BE2C (cell line): ENCODE data around the gene DCAF7.

Source experiments
- DNase-seq: peaks from one replicate; pipeline ENCODE4 v3.0.0-alpha.2; 2020
- H3K27me3 ChIP-seq: fragments of 250-450 bp; sonication (Bioruptor Pico); 2 replicates; pipeline ENCODE4 v1.5.1; 2020; ENCODE audit warnings: mild to moderate bottlenecking
- H3K36me3 ChIP-seq: fragments of 250-450 bp; sonication (Bioruptor Pico); 2 replicates; pipeline ENCODE4 v1.5.1; 2020; ENCODE audit warnings: mild to moderate bottlenecking
- H3K4me1 ChIP-seq: fragments of 250-450 bp; sonication (Bioruptor Pico); 2 replicates; pipeline ENCODE4 v1.5.1; 2020
- H3K4me3 ChIP-seq: 2 replicates; pipeline ENCODE4 v1.5.1; 2011; ENCODE audit warnings: low read depth, low read length
- H3K9me3 ChIP-seq: fragments of 250-450 bp; sonication (Bioruptor Pico); 2 replicates; pipeline ENCODE4 v1.5.1; 2020
- CTCF ChIP-seq: IDR thresholded peaks from 2 replicates; pipeline ENCODE4 v1.5.1; 2012; ENCODE audit warnings: mild to moderate bottlenecking, low read depth, low read length

Gene DCAF7

GRCh38 chr17:63546308-63547082 is 3.8 kb upstream of the DCAF7 start:
- Histone ChIP-seq H3K27me3 (no peaks in the 10 kb centered on the region), H3K4me1 (peaks cover 18% of the 10 kb centered on the region), H3K9me3 (no peaks in the 10 kb centered on the region), H3K4me3 (no peak overlapping the region), H3K36me3 (no peaks in the 10 kb centered on the region)
- TF ChIP-seq CTCF: no peak
- no peak for DNase-seq

GRCh38 chr17:63547083-63547523 is 3.2 kb upstream of the DCAF7 start:
- no peaks in the 10 kb centered on the region for H3K36me3 ChIP-seq
- H3K4me3 ChIP-seq: no peak overlapping the region
- TF ChIP-seq CTCF: no peak
- no peak for DNase-seq
- H3K27me3 ChIP-seq: no peaks in the 10 kb centered on the region
- H3K4me1 ChIP-seq: peaks cover 18% of the 10 kb centered on the region
- no peaks in the 10 kb centered on the region for H3K9me3 ChIP-seq

- TF ChIP-seq CTCF: no peak
- Histone ChIP-seq H3K4me1 (peaks cover 22% of the 10 kb centered on the region), H3K27me3 (no peaks in the 10 kb centered on the region), H3K9me3 (no peaks in the 10 kb centered on the region), H3K4me3 (peak overlapping the region; percentile 74), H3K36me3 (peaks cover 14% of the 10 kb centered on the region)
- DNase-seq: peak; percentile 49
Observed at GRCh38 chr17:63549289-63549945, 860 bp upstream of the DCAF7 start.

GRCh38 chr17:63550817-63551639 is 751 bp downstream of the DCAF7 start:
- H3K27me3 ChIP-seq: no peaks in the 10 kb centered on the region
- TF ChIP-seq CTCF: no peak
- DNase-seq: peak; percentile 70
- H3K4me1 ChIP-seq: peaks cover 11% of the 10 kb centered on the region
- peak overlapping the region; percentile 78 for H3K4me3 ChIP-seq
- H3K9me3 ChIP-seq: no peaks in the 10 kb centered on the region
- peaks cover 22% of the 10 kb centered on the region for H3K36me3 ChIP-seq

GRCh38 chr17:63552211-63552610 is 1.9 kb downstream of the DCAF7 start:
- H3K4me3 ChIP-seq: peak overlapping the region; percentile 78
- H3K27me3 ChIP-seq: no peaks in the 10 kb centered on the region
- DNase-seq: no peak
- peaks cover 11% of the 10 kb centered on the region for H3K4me1 ChIP-seq
- H3K9me3 ChIP-seq: no peaks in the 10 kb centered on the region
- peaks cover 29% of the 10 kb centered on the region for H3K36me3 ChIP-seq
- no peak for TF ChIP-seq CTCF
